Large intestine (tissue), 3 donors: ENCODE data around the gene SOX2. TPM values are rescaled to one million over a fixed set of nuclear protein-coding genes. Genes with fewer than 3 reads are reported as not detected.
A peak's percentile ranks its signal among the peaks of the same experiment; 100 is the strongest.

Source experiments
- DNase-seq, 2 donors: peaks; one replicate each; pipeline versions ENCODE4 v3.0.0 to v3.0.0-alpha.2; 2013
- H3K27ac ChIP-seq: one replicate; pipeline ENCODE4 v1.5.1; 2013; ENCODE audit warnings: low read length
- H3K27me3 ChIP-seq: 2 replicates; pipeline ENCODE4 v1.6.1; 2013; ENCODE audit warnings: low read length; ENCODE audit not compliant: control insufficient read depth, insufficient read depth
- H3K36me3 ChIP-seq: 2 replicates; pipeline ENCODE4 v1.6.1; 2013; ENCODE audit warnings: low read length; ENCODE audit not compliant: control insufficient read depth, insufficient read depth
- H3K4me1 ChIP-seq: one replicate; pipeline ENCODE4 v1.6.1; 2013; ENCODE audit warnings: low read length; ENCODE audit not compliant: control insufficient read depth, insufficient read depth
- H3K4me3 ChIP-seq: one replicate; pipeline ENCODE4 v1.5.1; 2013; ENCODE audit warnings: low read length
- H3K9me3 ChIP-seq: one replicate; pipeline ENCODE4 v1.6.1; 2013; ENCODE audit warnings: mild to moderate bottlenecking, low read depth, low read length, moderate library complexity; ENCODE audit not compliant: control insufficient read depth
- WGBS: methylation state at CpG from one replicate; pipeline ENCODE4 v1.1.5; 2013; ENCODE audit warnings: low lambda C conversion rate; ENCODE audit not compliant: insufficient coverage; 5-methylcytosine and 5-hydroxymethylcytosine counted together
- polyA plus RNA-seq: library from polyadenylated mRNA; unstranded; fragments of 120-200 nt; gene quantifications from one replicate; pipeline ENCODE4 v1.2.1, GENCODE V29; 2013

The SOX2 gene
- polyA plus RNA-seq, 1 donor, result 1.8 TPM

- Histone ChIP-seq H3K4me3 (no peak overlapping the region), H3K36me3 (no peaks in the 10 kb centered on the region), H3K4me1 (no peaks in the 10 kb centered on the region), H3K27me3 (peaks cover 84% of the 10 kb centered on the region), H3K9me3 (peaks cover 5% of the 10 kb centered on the region), H3K27ac (no peak overlapping the region)
- WGBS, result 7% methylated on average over 2 of the region's 14 CpGs
- DNase-seq, result no peak
Measured at GRCh38 chr3:181704421-181705085, 7.2 kb upstream of the SOX2 start.

GRCh38 chr3:181705086-181705480 is 6.6 kb upstream of the SOX2 start:
- Histone ChIP-seq H3K36me3 (no peaks in the 10 kb centered on the region), H3K27ac (no peak overlapping the region), H3K4me3 (no peak overlapping the region), H3K9me3 (peaks cover 5% of the 10 kb centered on the region), H3K4me1 (peaks cover 5% of the 10 kb centered on the region), H3K27me3 (peaks cover 84% of the 10 kb centered on the region)
- DNase-seq, result no peak
- WGBS, result 0% methylated on average over 1 of the region's 8 CpGs

GRCh38 chr3:181707980-181708379 is 3.7 kb upstream of the SOX2 start:
- no peak overlapping the region for H3K4me3 ChIP-seq
- H3K9me3 ChIP-seq, result peaks cover 14% of the 10 kb centered on the region
- no peak overlapping the region for H3K27ac ChIP-seq
- peaks cover 85% of the 10 kb centered on the region for H3K27me3 ChIP-seq
- H3K4me1 ChIP-seq, result peaks cover 18% of the 10 kb centered on the region
- no peak for DNase-seq
- no peaks in the 10 kb centered on the region for H3K36me3 ChIP-seq
- no CpG with 5 or more reads among the region's 3 CpGs for WGBS

GRCh38 chr3:181709537-181710279 is 2.0 kb upstream of the SOX2 start:
- Histone ChIP-seq H3K4me1 (peaks cover 20% of the 10 kb centered on the region), H3K4me3 (no peak overlapping the region), H3K9me3 (peaks cover 12% of the 10 kb centered on the region), H3K27ac (no peak overlapping the region), H3K27me3 (peaks cover 86% of the 10 kb centered on the region), H3K36me3 (no peaks in the 10 kb centered on the region)
- WGBS, result 5% methylated on average over 7 of the region's 16 CpGs
- DNase-seq, result peak in 1 of 2 donors; percentile 48

GRCh38 chr3:181710345-181711291 is 1.1 kb upstream of the SOX2 start:
- H3K27me3 ChIP-seq, result peaks cover 86% of the 10 kb centered on the region
- no CpG with 5 or more reads among the region's 37 CpGs for WGBS
- no peak overlapping the region for H3K4me3 ChIP-seq
- H3K4me1 ChIP-seq, result peaks cover 20% of the 10 kb centered on the region
- H3K27ac ChIP-seq, result no peak overlapping the region
- H3K9me3 ChIP-seq, result peaks cover 12% of the 10 kb centered on the region
- DNase-seq, result no peak
- no peaks in the 10 kb centered on the region for H3K36me3 ChIP-seq

GRCh38 chr3:181712226-181712552 is 464 bp downstream of the SOX2 start:
- Histone ChIP-seq H3K4me3 (no peak overlapping the region), H3K36me3 (no peaks in the 10 kb centered on the region), H3K27ac (no peak overlapping the region), H3K9me3 (peaks cover 12% of the 10 kb centered on the region), H3K4me1 (peaks cover 20% of the 10 kb centered on the region), H3K27me3 (peaks cover 88% of the 10 kb centered on the region)
- DNase-seq, result no peak
- WGBS, result no CpG with 5 or more reads among the region's 44 CpGs

- peak in 1 of 2 donors; percentile 43 for DNase-seq
- WGBS, result no CpG with 5 or more reads among the region's 65 CpGs
- no peaks in the 10 kb centered on the region for H3K36me3 ChIP-seq
Measured at GRCh38 chr3:181712553-181713279, 991 bp downstream of the SOX2 start.

GRCh38 chr3:181713280-181713647 is 1.5 kb downstream of the SOX2 start:
- Histone ChIP-seq H3K27ac (no peak overlapping the region), H3K27me3 (peaks cover 89% of the 10 kb centered on the region), H3K9me3 (peaks cover 12% of the 10 kb centered on the region), H3K4me3 (peak overlapping the region; percentile 3), H3K4me1 (peaks cover 20% of the 10 kb centered on the region), H3K36me3 (no peaks in the 10 kb centered on the region)
- no peak for DNase-seq
- 0% methylated on average over 6 of the region's 11 CpGs for WGBS

More at GRCh38 chr3:181712553-181713279, 991 bp downstream of the SOX2 start:
- Histone ChIP-seq H3K27ac (no peak overlapping the region), H3K4me1 (peaks cover 20% of the 10 kb centered on the region), H3K4me3 (peak overlapping the region; percentile 3), H3K9me3 (peaks cover 12% of the 10 kb centered on the region), H3K27me3 (peaks cover 89% of the 10 kb centered on the region)

- peaks cover 20% of the 10 kb centered on the region for H3K4me1 ChIP-seq
- DNase-seq, result no peak
- H3K27me3 ChIP-seq, result peaks cover 93% of the 10 kb centered on the region
- 17% methylated on average over 11 of the region's 13 CpGs for WGBS
- H3K4me3 ChIP-seq, result no peak overlapping the region
- H3K27ac ChIP-seq, result no peak overlapping the region
- H3K36me3 ChIP-seq, result no peaks in the 10 kb centered on the region
- H3K9me3 ChIP-seq, result peaks cover 12% of the 10 kb centered on the region
Measured at GRCh38 chr3:181713676-181714612, 2.2 kb downstream of the SOX2 start.
